GM12875 (cell line): ENCODE results near the gene SEMA6B.

Source experiments
- H3K4me3 ChIP-seq: one replicate; pipeline ENCODE4 v1.5.1; 2011; ENCODE audit warnings: low read depth, low read length, control low read depth
- CTCF ChIP-seq: IDR thresholded peaks from 2 replicates; pipeline ENCODE4 v1.5.1; 2011; ENCODE audit warnings: low read depth, mild to moderate bottlenecking, control low read depth, inconsistent platforms, low read length, moderate library complexity, borderline replicate concordance; ENCODE audit not compliant: insufficient read depth

SEMA6B gene

DNA sequence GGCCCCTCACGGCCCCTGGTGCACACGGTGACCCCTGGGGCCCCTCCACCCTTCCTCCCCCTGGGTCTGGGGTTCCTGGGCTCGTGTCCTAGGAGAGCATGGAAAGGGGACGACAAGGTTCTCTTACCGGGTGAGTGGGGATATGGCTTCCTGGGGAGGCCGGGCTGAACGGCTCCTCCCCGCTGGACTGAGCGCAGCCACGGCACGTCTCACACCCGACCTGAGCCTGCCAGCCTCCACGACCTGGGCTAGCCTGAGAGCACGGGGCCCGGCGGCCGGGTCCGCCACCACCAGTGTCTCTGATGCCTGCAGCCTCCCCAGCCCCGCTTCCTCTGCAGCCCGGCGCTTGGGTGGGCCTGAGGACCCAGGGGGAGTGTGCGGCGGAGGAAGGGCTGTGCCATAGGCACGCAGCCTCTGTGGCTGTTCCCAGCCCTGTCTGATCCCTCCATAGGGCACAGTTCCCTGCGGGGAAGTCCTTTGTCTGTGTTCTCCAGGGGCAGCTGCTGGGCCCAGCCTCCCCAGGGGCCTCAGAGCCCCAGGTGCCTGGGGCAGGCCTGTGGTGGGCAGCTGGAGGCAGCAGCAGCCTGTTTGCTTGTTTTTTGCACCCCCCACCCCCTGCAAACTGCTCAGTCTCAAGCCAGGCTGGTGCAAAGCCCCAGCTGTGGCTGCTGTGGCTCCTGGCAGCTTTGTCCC, 56.2 kb downstream of the SEMA6B start:
- no peak for TF ChIP-seq CTCF
- H3K4me3 ChIP-seq, result no peak overlapping the region

GRCh38 chr19:4502282-4503131, 57.0 kb downstream of the SEMA6B start:
- H3K4me3 ChIP-seq, result no peak overlapping the region
- TF ChIP-seq CTCF, result no peak

DNA sequence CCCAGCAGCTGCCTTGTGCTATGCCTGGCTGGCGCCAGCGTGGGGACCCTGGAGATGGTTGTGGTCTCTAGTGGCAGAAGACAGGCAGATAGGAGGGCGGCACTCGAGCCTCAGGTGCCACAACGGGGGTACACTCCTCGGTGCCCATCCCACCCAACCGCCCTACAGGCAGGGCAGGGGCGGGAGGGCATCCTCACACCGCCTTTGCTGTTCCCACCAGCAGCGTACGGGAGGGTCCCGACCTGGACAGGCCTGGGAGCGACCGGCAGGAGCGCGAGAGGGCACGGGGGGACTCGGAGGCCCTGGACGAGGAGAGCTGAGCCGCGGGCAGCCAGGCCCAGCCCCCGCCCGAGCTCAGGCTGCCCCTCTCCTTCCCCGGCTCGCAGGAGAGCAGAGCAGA, 57.8 kb downstream of the SEMA6B start:
- TF ChIP-seq CTCF, result no peak
- no peak overlapping the region for H3K4me3 ChIP-seq

DNA sequence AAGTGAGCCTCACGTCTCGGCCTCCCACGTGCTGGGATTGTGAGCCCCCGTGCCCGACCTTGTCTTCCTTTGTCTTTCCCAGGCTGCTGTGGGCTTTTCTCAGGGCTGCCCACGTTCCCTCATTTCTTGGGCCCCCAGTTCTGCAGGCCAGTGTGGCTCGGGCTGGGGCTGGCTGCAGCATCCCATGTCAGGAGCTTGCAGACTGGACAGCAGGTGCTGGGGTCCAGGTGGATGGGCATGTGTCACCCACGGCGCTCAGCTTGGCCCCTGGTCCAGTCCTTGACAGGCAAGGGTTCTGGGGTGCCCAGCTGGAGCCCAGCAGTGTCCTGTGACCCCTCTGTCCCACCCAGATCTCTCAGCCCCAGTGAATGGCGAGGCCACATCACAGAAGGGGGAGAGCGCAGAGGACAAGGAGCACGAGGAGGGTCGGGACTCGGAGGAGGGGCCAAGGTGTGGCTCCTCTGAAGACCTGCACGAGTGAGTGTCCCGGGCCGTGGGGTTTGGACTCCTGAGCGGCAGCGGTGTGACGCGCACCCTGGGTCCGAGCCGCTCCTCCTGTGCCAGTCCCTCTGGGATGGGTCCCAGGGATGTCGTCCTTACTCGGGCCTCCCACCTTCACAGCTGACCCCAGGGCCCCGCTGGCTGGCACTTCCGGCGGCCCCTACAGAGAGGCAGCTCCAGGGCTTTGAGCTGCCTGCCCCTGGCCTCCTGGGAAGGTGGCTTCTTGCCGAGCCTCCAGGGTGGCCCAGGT, 58.5 kb downstream of the SEMA6B start:
- H3K4me3 ChIP-seq, result no peak overlapping the region
- TF ChIP-seq CTCF, result no peak

- TF ChIP-seq CTCF, result no peak
- H3K4me3 ChIP-seq, result no peak overlapping the region
Observed at GRCh38 chr19:4499855-4500254, 59.6 kb downstream of the SEMA6B start.

DNA sequence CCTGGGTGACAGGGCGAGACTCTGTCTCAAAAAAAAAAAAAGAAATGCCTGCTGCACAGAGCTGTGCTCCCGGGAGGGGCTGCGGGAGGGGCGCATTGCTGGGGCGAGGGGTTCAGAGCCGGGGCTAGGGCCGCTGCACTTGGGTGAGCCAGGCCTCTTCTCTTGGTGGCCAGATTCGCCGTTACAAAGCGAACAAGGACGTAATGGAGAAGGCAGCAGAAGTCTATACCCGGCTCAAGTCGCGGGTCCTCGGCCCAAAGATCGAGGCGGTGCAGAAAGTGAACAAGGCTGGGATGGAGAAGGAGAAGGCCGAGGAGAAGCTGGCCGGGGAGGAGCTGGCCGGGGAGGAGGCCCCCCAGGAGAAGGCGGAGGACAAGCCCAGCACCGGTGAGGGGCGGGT, 60.2 kb downstream of the SEMA6B start:
- TF ChIP-seq CTCF, result no peak
- H3K4me3 ChIP-seq, result no peak overlapping the region

DNA sequence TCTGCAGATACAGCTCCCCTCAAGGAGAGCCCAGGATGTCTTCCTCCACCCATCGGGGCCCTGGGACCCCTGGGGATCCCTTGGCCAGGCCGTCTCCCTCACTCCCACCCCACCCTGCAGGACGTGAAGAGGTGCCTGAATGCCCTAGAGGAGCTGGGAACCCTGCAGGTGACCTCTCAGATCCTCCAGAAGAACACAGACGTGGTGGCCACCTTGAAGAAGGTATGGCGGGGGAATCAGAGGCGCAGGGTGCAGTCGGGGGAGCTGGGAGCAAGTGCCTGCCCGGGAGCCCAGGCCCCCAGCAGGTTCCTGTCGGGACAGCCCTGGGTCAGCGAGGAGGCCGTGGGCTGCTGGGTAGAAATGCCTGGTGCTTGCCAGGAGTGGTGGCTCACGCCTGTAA, 60.8 kb downstream of the SEMA6B start:
- no peak for TF ChIP-seq CTCF

More for the DNA sequence above, 60.8 kb downstream of the SEMA6B start:
- no peak overlapping the region for H3K4me3 ChIP-seq
